ENCODE measurements around the gene CEACAM16. TPM values are rescaled to one million over a fixed set of nuclear protein-coding genes. Genes with fewer than 3 reads are reported as not detected.
A peak's percentile ranks its signal among the peaks of the same experiment; 100 is the strongest.

Gene CEACAM16
- polyA plus RNA-seq, 1 donor, result not detected

DNA sequence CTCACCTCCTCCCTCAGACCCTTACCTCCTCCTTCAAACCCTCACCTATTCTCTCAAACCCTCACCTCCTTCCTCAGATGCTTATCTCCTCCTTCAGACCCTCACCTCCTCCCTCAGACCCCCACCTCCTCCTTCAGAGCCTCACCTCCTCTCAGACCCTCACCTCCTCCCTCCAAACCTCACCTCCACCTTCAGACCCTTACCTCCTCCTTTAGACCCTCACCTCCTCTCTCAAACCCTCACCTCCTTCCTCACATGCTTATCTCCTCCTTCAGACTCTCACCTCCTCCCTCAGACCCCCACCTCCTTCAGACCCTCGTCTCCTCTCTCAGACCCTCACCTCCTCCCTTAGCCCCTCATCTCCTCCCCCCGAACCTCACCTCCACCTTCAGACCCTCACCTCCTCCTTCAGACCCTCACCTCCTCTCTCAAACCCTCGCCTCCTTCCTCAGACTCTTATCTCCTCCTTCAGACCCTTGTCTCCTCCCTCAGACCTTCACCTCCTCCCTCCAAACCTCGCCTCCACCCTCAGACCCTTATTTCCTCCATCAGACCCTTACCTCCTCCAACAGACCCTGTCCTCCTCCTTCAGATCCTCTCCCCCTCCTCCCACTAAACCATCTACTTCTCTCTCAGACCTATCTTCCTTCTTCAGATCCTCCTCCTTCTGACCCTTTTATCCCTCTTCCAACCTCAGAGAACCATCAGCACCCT lies 47.1 kb downstream of the CEACAM16 start:
- no peaks in the 10 kb centered on the region for H3K9me3 ChIP-seq (ENCODE audit: control insufficient read depth, low read depth, low read length)
- H3K4me3 ChIP-seq (ENCODE audit: low read length), result no peak overlapping the region
- H3K4me1 ChIP-seq (ENCODE audit: control insufficient read depth, insufficient read depth, low read length), result peaks cover 73% of the 10 kb centered on the region

DNA sequence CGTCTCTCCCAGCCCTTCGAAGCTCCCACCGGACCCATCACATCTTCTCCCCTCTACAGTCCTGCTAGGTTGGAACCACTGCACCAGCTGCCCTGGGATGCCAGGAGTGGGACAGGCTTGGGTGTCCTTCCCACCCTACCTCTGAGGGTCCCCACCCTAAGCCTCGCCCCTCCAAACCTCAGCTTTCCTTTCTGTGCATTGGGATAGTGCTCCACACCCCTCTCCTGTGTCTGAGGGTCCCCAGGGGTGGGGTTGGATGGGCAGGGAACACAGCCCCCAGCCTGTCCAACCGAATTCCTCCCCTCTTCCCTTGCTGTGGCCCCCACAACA lies 47.6 kb downstream of the CEACAM16 start:
- WGBS (ENCODE audit: insufficient coverage, low lambda C conversion rate), result no CpG with 5 or more reads among the region's 5 CpGs
- H3K4me3 ChIP-seq (ENCODE audit: low read length), result no peak overlapping the region
- DNase-seq, result no peak

More for the DNA sequence above, 47.1 kb downstream of the CEACAM16 start:
- Histone ChIP-seq H3K36me3 (ENCODE audit: control insufficient read depth, insufficient read depth, low read length) (peaks cover 10% of the 10 kb centered on the region), H3K27me3 (ENCODE audit: control insufficient read depth, insufficient read depth, low read length) (no peaks in the 10 kb centered on the region), H3K27ac (ENCODE audit: low read length) (peak overlapping the region; percentile 99)
- DNase-seq, result no peak
- 87% methylated on average over 3 of the region's 4 CpGs for WGBS (ENCODE audit: insufficient coverage, low lambda C conversion rate)

DNA sequence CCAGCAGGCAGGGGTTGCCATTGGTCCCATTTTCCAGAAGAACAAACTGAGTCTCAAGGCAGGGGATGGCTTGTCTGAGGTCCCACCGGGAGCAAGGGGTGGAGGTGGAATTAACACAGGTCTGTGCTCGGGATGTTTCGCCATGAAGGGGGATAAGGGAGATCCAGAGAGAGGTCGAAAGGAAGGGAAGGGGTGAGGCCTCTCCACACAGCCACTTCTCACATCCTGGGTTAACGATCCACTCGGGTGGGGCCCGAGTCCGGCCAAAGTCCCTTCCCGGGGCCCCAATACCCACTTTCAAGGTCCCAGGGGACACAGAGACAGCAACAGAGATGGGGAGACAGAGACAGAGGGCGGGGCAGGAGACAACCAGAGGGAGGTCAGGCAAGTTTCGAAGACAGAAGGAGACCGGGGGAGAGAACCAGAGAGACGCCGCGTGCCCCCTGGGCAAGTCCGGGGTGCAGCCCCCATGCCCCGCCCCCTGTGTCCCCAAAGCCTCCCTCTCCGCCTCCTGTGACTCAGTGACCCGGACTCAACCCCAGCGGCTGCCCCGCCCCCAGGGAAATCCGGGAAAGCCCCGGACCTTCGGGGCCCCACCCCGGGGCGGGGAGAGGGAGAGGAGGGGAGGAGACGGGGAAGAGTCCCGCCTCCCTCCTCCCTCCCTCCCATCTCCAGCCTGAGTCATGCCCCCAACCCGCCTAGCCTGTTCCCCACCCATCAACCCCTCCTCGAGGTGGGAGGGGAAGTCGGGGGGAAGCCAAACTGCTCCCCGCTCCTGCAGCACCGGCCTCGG lies 48.2 kb downstream of the CEACAM16 start:
- no peaks in the 10 kb centered on the region for H3K27me3 ChIP-seq (ENCODE audit: control insufficient read depth, insufficient read depth, low read length)
- peaks cover 17% of the 10 kb centered on the region for H3K36me3 ChIP-seq (ENCODE audit: control insufficient read depth, insufficient read depth, low read length)
- peak; percentile 97 to 99 for DNase-seq
- H3K9me3 ChIP-seq (ENCODE audit: control insufficient read depth, low read depth, low read length), result no peaks in the 10 kb centered on the region
- H3K27ac ChIP-seq (ENCODE audit: low read length), result peak overlapping the region; percentile 99
- peaks cover 71% of the 10 kb centered on the region for H3K4me1 ChIP-seq (ENCODE audit: control insufficient read depth, insufficient read depth, low read length)
- peak overlapping the region; percentile 49 for H3K4me3 ChIP-seq (ENCODE audit: low read length)
- no CpG with 5 or more reads among the region's 34 CpGs for WGBS (ENCODE audit: insufficient coverage, low lambda C conversion rate)

More for the DNA sequence above, 47.6 kb downstream of the CEACAM16 start:
- Histone ChIP-seq H3K27ac (ENCODE audit: low read length) (peak overlapping the region; percentile 99), H3K4me1 (ENCODE audit: control insufficient read depth, insufficient read depth, low read length) (peaks cover 73% of the 10 kb centered on the region), H3K27me3 (ENCODE audit: control insufficient read depth, insufficient read depth, low read length) (no peaks in the 10 kb centered on the region), H3K36me3 (ENCODE audit: control insufficient read depth, insufficient read depth, low read length) (peaks cover 15% of the 10 kb centered on the region), H3K9me3 (ENCODE audit: control insufficient read depth, low read depth, low read length) (no peaks in the 10 kb centered on the region)

DNA sequence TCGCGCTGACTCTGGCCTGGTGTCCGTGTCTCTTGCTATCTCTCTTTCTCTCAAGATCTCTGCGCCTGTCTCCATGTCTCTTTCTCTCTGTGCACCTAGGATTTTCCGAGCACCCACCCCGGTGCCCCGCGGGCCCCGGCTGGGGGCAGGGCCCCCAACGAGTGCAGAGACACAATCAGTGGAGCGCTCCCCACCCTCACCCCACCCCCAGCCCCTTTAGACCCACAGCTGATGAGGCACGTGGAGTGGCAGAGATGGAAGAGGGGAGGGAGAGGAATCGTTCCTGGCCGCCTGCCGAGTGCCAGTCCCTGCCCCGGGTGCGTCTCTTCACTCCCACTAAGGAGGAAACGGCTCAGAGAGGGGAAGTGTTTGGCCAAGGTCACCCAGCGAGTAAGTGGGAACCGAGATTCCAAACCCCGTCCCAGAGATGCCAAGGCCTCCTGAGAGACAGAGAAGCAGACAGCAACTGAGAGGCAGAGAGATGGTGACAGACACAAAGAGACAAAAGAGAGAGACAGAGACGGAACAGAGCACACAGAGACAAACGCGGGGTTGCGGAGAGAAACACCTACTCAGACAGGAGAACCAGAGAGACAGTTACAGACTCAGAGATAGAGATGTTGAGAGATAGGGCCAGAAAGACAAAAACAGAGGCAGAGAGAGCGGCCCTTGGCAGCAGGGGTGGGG lies 48.9 kb downstream of the CEACAM16 start:
- peaks cover 25% of the 10 kb centered on the region for H3K36me3 ChIP-seq (ENCODE audit: control insufficient read depth, insufficient read depth, low read length)
- H3K4me3 ChIP-seq (ENCODE audit: low read length), result peak overlapping the region; percentile 49
- H3K27me3 ChIP-seq (ENCODE audit: control insufficient read depth, insufficient read depth, low read length), result no peaks in the 10 kb centered on the region
- DNase-seq, result peak in 1 of 2 donors; percentile 82
- no peaks in the 10 kb centered on the region for H3K9me3 ChIP-seq (ENCODE audit: control insufficient read depth, low read depth, low read length)
- peak overlapping the region; percentile 99 for H3K27ac ChIP-seq (ENCODE audit: low read length)
- WGBS (ENCODE audit: insufficient coverage, low lambda C conversion rate), result 0% methylated on average over 1 of the region's 26 CpGs
- H3K4me1 ChIP-seq (ENCODE audit: control insufficient read depth, insufficient read depth, low read length), result peaks cover 70% of the 10 kb centered on the region

DNA sequence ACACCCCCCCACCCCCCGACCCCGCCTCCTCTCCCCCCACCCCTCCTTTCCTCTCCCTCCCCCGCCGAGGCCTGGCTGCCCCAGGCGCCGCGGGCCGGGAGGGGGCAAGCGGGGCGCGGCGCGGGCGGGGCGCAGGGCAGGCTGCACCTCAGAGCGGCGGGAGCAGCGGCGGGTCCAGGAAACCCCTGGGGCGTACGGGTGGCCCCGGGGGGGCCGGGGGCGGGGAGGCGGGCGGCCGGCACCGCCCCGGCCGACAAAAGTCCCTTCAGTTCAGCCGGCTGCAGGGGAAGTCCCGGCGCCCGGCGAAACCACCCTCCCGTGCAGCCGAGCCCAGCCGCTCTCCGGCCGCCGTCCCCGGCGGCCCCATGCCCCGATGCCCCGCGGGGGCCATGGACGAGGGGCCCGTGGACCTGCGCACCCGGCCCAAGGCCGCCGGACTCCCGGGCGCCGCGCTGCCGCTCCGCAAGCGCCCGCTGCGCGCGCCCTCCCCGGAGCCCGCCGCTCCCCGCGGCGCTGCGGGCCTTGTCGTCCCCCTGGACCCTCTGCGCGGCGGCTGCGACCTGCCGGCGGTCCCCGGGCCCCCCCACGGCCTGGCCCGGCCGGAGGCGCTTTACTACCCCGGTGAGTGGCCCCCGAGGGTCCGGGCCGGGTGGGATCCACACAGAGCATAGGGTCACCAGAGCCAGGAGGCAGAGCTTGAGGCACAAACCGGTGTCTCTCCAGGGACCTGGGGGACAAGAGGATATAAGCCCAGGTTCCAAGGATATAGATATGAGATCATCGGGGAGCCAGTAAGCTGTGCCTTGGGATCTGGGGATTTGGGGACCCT lies 49.7 kb downstream of the CEACAM16 start, which contains the start of gene BCL3:
TSS of gene BCL3 (plus strand) at position 283 of the 829 bp plus-strand sequence. CDS start at position 366, 83 bp downstream.
- H3K27ac ChIP-seq (ENCODE audit: low read length), result peak within 1 kb of the TSS; percentile 99
- WGBS (ENCODE audit: insufficient coverage, low lambda C conversion rate), result no CpG with 5 or more reads among the region's 88 CpGs
- peak within 1 kb of the TSS; percentile 69 for H3K4me3 ChIP-seq (ENCODE audit: low read length)
- no peaks in the 10 kb centered on the region for H3K9me3 ChIP-seq (ENCODE audit: control insufficient read depth, low read depth, low read length)
- peaks cover 67% of the 10 kb centered on the region for H3K4me1 ChIP-seq (ENCODE audit: control insufficient read depth, insufficient read depth, low read length)
- peaks cover 26% of the 10 kb centered on the region for H3K36me3 ChIP-seq (ENCODE audit: control insufficient read depth, insufficient read depth, low read length)
- no peaks in the 10 kb centered on the region for H3K27me3 ChIP-seq (ENCODE audit: control insufficient read depth, insufficient read depth, low read length)
- DNase-seq, result peak; percentile 76 to 93

DNA sequence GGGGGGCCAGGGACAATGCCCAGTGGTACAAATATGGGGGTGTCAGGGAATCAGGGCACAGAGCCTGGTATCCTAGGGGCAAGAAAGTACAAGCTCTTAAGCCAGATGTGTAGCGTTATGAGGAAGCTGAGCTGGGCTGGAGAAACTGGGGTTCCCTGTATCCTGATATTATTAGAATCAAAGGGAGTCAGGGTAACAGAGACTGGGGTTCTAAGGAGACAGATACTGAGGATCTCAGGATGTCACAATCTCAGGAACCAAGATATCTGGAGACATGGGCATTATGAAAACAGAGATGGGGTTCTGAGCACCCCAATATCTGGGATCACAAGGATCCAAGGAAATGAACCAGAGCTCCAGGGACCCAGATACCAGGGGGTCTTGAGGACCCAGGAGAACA lies 50.3 kb downstream of the CEACAM16 start:
- no peaks in the 10 kb centered on the region for H3K9me3 ChIP-seq (ENCODE audit: control insufficient read depth, low read depth, low read length)
- no peak for DNase-seq
- H3K36me3 ChIP-seq (ENCODE audit: control insufficient read depth, insufficient read depth, low read length), result peaks cover 26% of the 10 kb centered on the region
- WGBS (ENCODE audit: insufficient coverage, low lambda C conversion rate), result no CpG with 5 or more reads among the region's 1 CpG
- peak overlapping the region; percentile 90 for H3K27ac ChIP-seq (ENCODE audit: low read length)
- no peaks in the 10 kb centered on the region for H3K27me3 ChIP-seq (ENCODE audit: control insufficient read depth, insufficient read depth, low read length)
- peaks cover 68% of the 10 kb centered on the region for H3K4me1 ChIP-seq (ENCODE audit: control insufficient read depth, insufficient read depth, low read length)
- peak overlapping the region; percentile 69 for H3K4me3 ChIP-seq (ENCODE audit: low read length)

DNA sequence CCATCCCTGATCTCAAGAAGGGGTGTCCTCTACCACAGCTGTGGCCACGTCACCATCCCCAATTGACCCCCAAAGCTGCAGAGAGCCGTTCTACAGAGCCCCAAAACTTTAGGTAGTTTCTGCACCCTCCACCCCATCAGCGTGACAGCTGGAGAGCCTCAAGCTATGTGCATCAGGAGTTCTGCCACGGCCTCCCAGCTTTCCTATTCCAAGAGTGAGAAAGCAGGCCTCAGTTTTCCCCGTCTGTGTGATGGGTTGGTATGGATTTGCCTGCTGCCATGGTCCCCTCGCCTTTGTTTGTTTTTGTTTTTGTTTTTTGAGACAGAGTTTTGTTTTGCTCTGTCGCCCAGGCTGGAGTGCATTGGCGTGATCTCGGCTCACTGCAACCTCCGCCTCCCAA lies 51.0 kb downstream of the CEACAM16 start:
- peaks cover 27% of the 10 kb centered on the region for H3K36me3 ChIP-seq (ENCODE audit: control insufficient read depth, insufficient read depth, low read length)
- H3K9me3 ChIP-seq (ENCODE audit: control insufficient read depth, low read depth, low read length), result no peaks in the 10 kb centered on the region
- no CpG with 5 or more reads among the region's 10 CpGs for WGBS (ENCODE audit: insufficient coverage, low lambda C conversion rate)
- peak overlapping the region; percentile 90 for H3K27ac ChIP-seq (ENCODE audit: low read length)
- DNase-seq, result no peak
- no peaks in the 10 kb centered on the region for H3K27me3 ChIP-seq (ENCODE audit: control insufficient read depth, insufficient read depth, low read length)
- peaks cover 67% of the 10 kb centered on the region for H3K4me1 ChIP-seq (ENCODE audit: control insufficient read depth, insufficient read depth, low read length)
- H3K4me3 ChIP-seq (ENCODE audit: low read length), result peak overlapping the region; percentile 69

DNA sequence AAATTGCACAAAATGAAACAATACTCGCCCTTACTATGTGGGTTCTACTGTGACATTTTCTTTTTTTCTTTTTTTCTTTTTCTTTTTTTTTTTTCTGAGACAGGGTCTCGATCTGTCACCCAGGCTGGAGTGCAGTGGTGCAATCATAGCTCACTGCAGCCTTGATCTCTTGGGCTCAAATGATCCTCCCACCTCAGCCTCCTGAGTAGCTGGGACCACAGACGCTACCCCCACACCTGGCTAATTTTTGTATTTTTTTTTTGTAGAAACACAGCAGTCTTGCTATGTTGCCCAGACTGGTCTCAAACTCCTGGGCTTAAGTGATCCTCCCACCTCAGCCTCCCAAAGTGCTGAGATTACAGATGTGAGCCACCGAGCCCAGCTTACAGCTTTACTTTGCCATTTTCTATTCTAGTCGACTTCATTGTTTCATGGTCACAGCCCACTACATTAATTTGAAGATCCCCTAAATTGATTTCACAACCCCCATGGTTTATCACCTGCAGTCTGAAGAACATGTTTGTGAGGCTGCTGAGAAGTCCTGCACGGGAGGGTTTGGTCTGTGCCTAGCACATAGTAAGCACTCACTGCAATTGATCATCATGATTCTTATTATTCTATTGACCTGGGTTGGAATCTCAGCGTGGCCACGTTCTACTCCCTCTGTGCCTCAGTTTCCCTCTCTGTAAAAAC lies 53.3 kb downstream of the CEACAM16 start:
- Histone ChIP-seq H3K27ac (ENCODE audit: low read length) (no peak overlapping the region), H3K4me1 (ENCODE audit: control insufficient read depth, insufficient read depth, low read length) (peaks cover 65% of the 10 kb centered on the region), H3K4me3 (ENCODE audit: low read length) (no peak overlapping the region), H3K27me3 (ENCODE audit: control insufficient read depth, insufficient read depth, low read length) (no peaks in the 10 kb centered on the region), H3K9me3 (ENCODE audit: control insufficient read depth, low read depth, low read length) (no peaks in the 10 kb centered on the region), H3K36me3 (ENCODE audit: control insufficient read depth, insufficient read depth, low read length) (peaks cover 48% of the 10 kb centered on the region)
- 100% methylated on average over 1 of the region's 8 CpGs for WGBS (ENCODE audit: insufficient coverage, low lambda C conversion rate)
- no peak for DNase-seq

DNA sequence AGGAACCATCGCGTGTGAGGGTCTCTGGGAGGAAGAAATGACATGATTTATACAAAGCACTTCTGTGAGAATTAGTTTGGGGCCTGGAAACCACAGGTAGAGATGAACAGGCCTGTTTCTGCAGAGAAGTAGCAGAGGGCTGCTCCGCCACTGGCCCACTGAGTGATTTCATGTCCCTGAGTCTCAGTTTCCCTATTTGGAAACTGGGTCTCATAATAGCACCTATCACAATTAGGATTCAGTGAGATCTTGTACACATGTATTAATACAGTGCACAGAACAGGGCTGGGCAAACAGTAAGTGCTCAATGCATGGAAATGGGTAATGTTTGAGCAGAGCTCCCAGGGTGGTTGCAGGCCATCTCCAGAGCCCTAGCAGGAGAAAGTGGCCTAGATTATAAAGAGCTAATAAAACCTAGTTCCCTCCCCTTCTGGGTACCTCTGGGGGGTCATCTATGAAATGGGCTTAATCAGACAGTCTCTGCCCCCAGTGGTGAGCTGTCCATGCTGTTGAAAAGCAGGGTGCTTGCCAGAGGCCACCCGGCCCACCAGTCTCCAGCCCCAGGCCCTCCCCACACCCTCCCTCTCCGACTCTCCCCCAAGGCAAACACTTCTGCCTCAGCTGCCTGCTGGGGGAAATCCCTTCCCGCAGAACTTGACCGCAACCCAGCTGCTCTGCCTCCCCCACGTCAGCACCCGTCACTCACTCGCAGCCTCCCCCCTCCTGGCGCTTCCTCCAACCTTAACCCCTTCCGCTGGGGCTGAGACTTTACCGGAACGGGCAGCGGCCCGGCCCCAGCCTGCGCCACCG lies 54.1 kb downstream of the CEACAM16 start:
- Histone ChIP-seq H3K4me1 (ENCODE audit: control insufficient read depth, insufficient read depth, low read length) (peaks cover 66% of the 10 kb centered on the region), H3K4me3 (ENCODE audit: low read length) (peak overlapping the region; percentile 36), H3K36me3 (ENCODE audit: control insufficient read depth, insufficient read depth, low read length) (peaks cover 55% of the 10 kb centered on the region), H3K27ac (ENCODE audit: low read length) (peak overlapping the region; percentile 86), H3K9me3 (ENCODE audit: control insufficient read depth, low read depth, low read length) (no peaks in the 10 kb centered on the region), H3K27me3 (ENCODE audit: control insufficient read depth, insufficient read depth, low read length) (no peaks in the 10 kb centered on the region)
- WGBS (ENCODE audit: insufficient coverage, low lambda C conversion rate), result no CpG with 5 or more reads among the region's 18 CpGs
- peak; percentile 90 to 94 for DNase-seq

Data from large intestine (tissue), 3 donors.